Measurements from ENCODE around the gene FGFRL1.

GRCh38 chr4:989722-990471 is 21.5 kb upstream of the FGFRL1 start:
- TF ChIP-seq CTCF (IDR thresholded peaks at IDR 0.05 in 8 of 11, conservative IDR thresholded peaks at IDR 0.05 in 3 of 11): no peak
- TF ChIP-seq POLR2AphosphoS5 (IDR thresholded peaks at IDR 0.05): no peak
- TF ChIP-seq POLR2A (IDR thresholded peaks at IDR 0.05): no peak

Measured in spleen (tissue), 7 donors.